ENCODE results near the gene XXYLT1. TPM values are rescaled to one million over a fixed set of nuclear protein-coding genes. Genes with fewer than 3 reads are reported as not detected.

Gene XXYLT1
- total RNA-seq, 1 donor from 2014 or later = 9.8 TPM

GRCh38 chr3:195129644-195130492 lies 141.1 kb downstream of the XXYLT1 start:
- TF ChIP-seq CTCF (IDR thresholded peaks at IDR 0.05) = no peak
- no peak for ATAC-seq
- intact Hi-C loops (cut with DNase I) = loop anchor here (10.0 kb wide), 1 partner anchor 125 kb away; no protein-coding TSS in a partner anchor
- H3K4me3 ChIP-seq = no peak overlapping the region
- no peaks in the 10 kb centered on the region for H3K9me3 ChIP-seq
- H3K27me3 ChIP-seq = no peaks in the 10 kb centered on the region
- DNase-seq = no peak
- H3K36me3 ChIP-seq = no peaks in the 10 kb centered on the region
- no peak overlapping the region for H3K27ac ChIP-seq
- no peaks in the 10 kb centered on the region for H3K4me1 ChIP-seq

GRCh38 chr3:195129072-195129643 lies 141.8 kb downstream of the XXYLT1 start:
- ATAC-seq = no peak
- H3K27ac ChIP-seq = no peak overlapping the region
- intact Hi-C loops (cut with DNase I) = no loop called here

GRCh38 chr3:195128255-195129071 lies 142.5 kb downstream of the XXYLT1 start:
- Histone ChIP-seq H3K9me3 (no peaks in the 10 kb centered on the region), H3K36me3 (no peaks in the 10 kb centered on the region), H3K27ac (no peak overlapping the region), H3K4me1 (no peaks in the 10 kb centered on the region), H3K27me3 (no peaks in the 10 kb centered on the region), H3K4me3 (no peak overlapping the region)
- intact Hi-C loops (cut with DNase I) = no loop called here
- ATAC-seq (no peak), DNase-seq (no peak)
- TF ChIP-seq CTCF (IDR thresholded peaks at IDR 0.05) = no peak

More at GRCh38 chr3:195129072-195129643, 141.8 kb downstream of the XXYLT1 start:
- Histone ChIP-seq H3K27me3 (no peaks in the 10 kb centered on the region), H3K9me3 (no peaks in the 10 kb centered on the region), H3K36me3 (no peaks in the 10 kb centered on the region), H3K4me3 (no peak overlapping the region), H3K4me1 (no peaks in the 10 kb centered on the region)
- TF ChIP-seq CTCF (IDR thresholded peaks at IDR 0.05) = no peak
- DNase-seq = no peak

GRCh38 chr3:195126056-195126605 lies 144.8 kb downstream of the XXYLT1 start:
- intact Hi-C loops (cut with DNase I) = no loop called here
- Histone ChIP-seq H3K27ac (no peak overlapping the region), H3K4me3 (no peak overlapping the region), H3K4me1 (no peaks in the 10 kb centered on the region), H3K36me3 (no peaks in the 10 kb centered on the region), H3K9me3 (no peaks in the 10 kb centered on the region), H3K27me3 (no peaks in the 10 kb centered on the region)
- DNase-seq = no peak
- TF ChIP-seq CTCF (IDR thresholded peaks at IDR 0.05) = no peak
- ATAC-seq = no peak

GRCh38 chr3:195125646-195126045 lies 145.3 kb downstream of the XXYLT1 start:
- TF ChIP-seq CTCF (IDR thresholded peaks at IDR 0.05) = no peak
- Histone ChIP-seq H3K27ac (no peak overlapping the region), H3K27me3 (no peaks in the 10 kb centered on the region), H3K4me3 (no peak overlapping the region), H3K4me1 (no peaks in the 10 kb centered on the region), H3K9me3 (no peaks in the 10 kb centered on the region), H3K36me3 (no peaks in the 10 kb centered on the region)
- intact Hi-C loops (cut with DNase I) = no loop called here
- no peak for DNase-seq
- no peak for ATAC-seq
